Measurements from ENCODE around the gene KCND3. TPM values are rescaled to one million over a fixed set of nuclear protein-coding genes. Genes with fewer than 3 reads are reported as not detected.

The KCND3 gene
- total and polyA plus RNA-seq, 2 donors (not counting 3 experiments of a cell fraction or from before 2014, with no cell fraction given): 0.03 TPM; not detected in 1

DNA sequence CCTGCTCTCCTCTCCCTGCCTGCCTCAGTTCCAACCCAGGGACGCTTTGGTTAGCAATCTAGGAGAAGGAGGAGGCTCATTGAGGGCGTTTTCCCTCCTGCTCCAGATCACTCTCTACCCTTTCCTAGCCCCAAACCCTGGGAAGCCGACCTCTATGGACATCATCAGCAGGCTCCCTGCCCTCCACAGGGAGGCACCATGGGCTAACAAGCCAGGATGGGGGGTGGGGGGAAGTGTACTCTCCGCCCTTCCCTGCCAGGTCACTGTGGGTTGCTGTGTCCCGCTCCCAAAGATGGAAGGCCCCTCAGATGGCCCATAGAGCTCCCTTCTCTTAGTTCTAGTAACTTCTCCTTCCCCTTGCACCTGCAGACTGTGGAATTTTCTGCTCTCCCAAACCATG is 35.7 kb downstream of the KCND3 start:
- Histone ChIP-seq H3K9me1 (replicated peaks; ENCODE audit: control insufficient read depth, extremely low read depth, insufficient read depth, low read length) (no peaks in the 10 kb centered on the region), H3K79me2 (ENCODE audit: control insufficient read depth, insufficient read depth, low read length) (no peaks in the 10 kb centered on the region), H3K9ac (replicated peaks; ENCODE audit: extremely low read depth, insufficient read depth, low read length) (no peak overlapping the region), H2AFZ (ENCODE audit: low read depth, low read length) (no peak overlapping the region), H3K36me3 (ENCODE audit: control insufficient read depth in 2 of 2, extremely low read depth in 1 of 2, insufficient read depth in 2 of 2, low read length in 2 of 2) (no peaks in the 10 kb centered on the region), H3K4me2 (ENCODE audit: insufficient read depth, low read length) (no peak overlapping the region), H3K27me3 (ENCODE audit: control insufficient read depth in 2 of 2, insufficient read depth in 2 of 2, low read length in 2 of 2) (no peaks in the 10 kb centered on the region), H3K27ac (ENCODE audit: insufficient read depth, low read depth, low read length) (no peak overlapping the region), H4K20me1 (replicated peaks; ENCODE audit: control insufficient read depth, extremely low read depth, insufficient read depth, low read length) (no peaks in the 10 kb centered on the region), H3K4me3 (replicated peaks in 1 of 3; ENCODE audit: insufficient read depth in 1 of 3, low read depth in 1 of 3, low read length in 3 of 3) (no peak overlapping the region), H3K4me1 (ENCODE audit: control insufficient read depth, extremely low read depth, insufficient read depth, low read length) (no peaks in the 10 kb centered on the region), H3K9me3 (replicated peaks; ENCODE audit: control insufficient read depth, insufficient read depth, low read length) (no peaks in the 10 kb centered on the region)
- TF ChIP-seq MYC (IDR thresholded peaks at IDR 0.05; ENCODE audit: low read depth, low read length) (no peak), FOS (IDR thresholded peaks at IDR 0.05; ENCODE audit: borderline replicate concordance, insufficient read depth, low read length) (no peak), JUN (IDR thresholded peaks at IDR 0.05; ENCODE audit: borderline replicate concordance, insufficient read depth, insufficient read length, low read depth) (no peak), POLR2AphosphoS5 (IDR thresholded peaks at IDR 0.05; ENCODE audit: insufficient read depth, low read depth, low read length) (no peak), EZH2 (IDR thresholded peaks at IDR 0.05; ENCODE audit: borderline replicate concordance, low read depth, low read length, severe bottlenecking) (no peak), POLR2A (IDR thresholded peaks at IDR 0.05; ENCODE audit: low read depth, low read length) (no peak), GATA2 (IDR thresholded peaks at IDR 0.05; ENCODE audit: insufficient read depth, insufficient read length, low read depth, low read length) (no peak)
- TF ChIP-seq, protein P1, sequence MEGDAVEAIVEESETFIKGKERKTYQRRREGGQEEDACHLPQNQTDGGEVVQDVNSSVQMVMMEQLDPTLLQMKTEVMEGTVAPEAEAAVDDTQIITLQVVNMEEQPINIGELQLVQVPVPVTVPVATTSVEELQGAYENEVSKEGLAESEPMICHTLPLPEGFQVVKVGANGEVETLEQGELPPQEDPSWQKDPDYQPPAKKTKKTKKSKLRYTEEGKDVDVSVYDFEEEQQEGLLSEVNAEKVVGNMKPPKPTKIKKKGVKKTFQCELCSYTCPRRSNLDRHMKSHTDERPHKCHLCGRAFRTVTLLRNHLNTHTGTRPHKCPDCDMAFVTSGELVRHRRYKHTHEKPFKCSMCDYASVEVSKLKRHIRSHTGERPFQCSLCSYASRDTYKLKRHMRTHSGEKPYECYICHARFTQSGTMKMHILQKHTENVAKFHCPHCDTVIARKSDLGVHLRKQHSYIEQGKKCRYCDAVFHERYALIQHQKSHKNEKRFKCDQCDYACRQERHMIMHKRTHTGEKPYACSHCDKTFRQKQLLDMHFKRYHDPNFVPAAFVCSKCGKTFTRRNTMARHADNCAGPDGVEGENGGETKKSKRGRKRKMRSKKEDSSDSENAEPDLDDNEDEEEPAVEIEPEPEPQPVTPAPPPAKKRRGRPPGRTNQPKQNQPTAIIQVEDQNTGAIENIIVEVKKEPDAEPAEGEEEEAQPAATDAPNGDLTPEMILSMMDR (IDR thresholded peaks at IDR 0.05; ENCODE audit: extremely low read depth in 1 of 2, insufficient read depth in 1 of 2, low read depth in 1 of 2, low read length in 2 of 2): no peak
- TF ChIP-seq, protein P2, sequence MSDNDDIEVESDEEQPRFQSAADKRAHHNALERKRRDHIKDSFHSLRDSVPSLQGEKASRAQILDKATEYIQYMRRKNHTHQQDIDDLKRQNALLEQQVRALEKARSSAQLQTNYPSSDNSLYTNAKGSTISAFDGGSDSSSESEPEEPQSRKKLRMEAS (IDR thresholded peaks at IDR 0.05; ENCODE audit: insufficient read depth, insufficient read length): no peak
- DNase-seq (ENCODE audit: low read depth, low spot score) (no peak), FAIRE-seq (no peak)
- POLR2A ChIA-PET: no interaction called here
- CTCF ChIA-PET: no interaction called here
- dilution Hi-C loops (cut with MboI; ENCODE audit: extremely low pct_ligation_motif_present, low sequenced_read_pairs) (no loop called here), intact Hi-C loops (cut with micrococcal nuclease) (no loop called here)
- no TSS peak for BruUV-seq (replicated peaks)

Data from endothelial cell of umbilical vein (primary cell).